ENCODE results near the gene POU3F1.

POU3F1 gene

DNA sequence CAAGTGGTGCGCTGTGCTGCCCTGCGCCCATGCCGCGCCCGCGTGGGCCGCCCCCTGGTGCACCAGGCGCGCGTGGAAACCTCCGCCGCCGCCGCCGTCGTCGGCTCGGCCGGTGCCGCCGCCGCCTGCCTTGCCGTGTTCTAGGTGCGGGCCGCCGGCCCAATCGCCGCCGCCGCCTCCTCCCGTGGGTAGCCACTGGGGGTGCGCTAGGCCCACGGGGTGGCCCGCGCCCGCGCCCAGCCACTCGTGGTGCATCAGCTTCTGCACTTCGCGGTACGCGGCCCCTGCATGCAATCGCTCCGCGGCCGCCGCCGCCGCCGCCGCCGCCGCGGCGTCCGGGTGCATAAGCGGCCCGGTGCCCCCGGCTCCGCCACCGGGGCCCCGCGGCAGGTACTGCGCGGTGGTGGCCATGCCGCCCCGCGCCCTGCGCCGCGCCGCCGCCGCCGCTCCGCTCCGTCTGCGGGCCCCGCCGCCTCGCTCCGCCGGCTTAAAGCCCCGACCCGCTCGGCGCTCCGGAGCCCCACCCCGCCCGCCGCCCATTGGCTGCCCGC, at the start of gene POU3F1:
Gene POU3F1, minus strand, starts transcription at position 461 of the 551 bp plus-strand sequence. Its CDS starts 50 bp downstream, at position 411.
- DNase-seq, result no peak

DNA sequence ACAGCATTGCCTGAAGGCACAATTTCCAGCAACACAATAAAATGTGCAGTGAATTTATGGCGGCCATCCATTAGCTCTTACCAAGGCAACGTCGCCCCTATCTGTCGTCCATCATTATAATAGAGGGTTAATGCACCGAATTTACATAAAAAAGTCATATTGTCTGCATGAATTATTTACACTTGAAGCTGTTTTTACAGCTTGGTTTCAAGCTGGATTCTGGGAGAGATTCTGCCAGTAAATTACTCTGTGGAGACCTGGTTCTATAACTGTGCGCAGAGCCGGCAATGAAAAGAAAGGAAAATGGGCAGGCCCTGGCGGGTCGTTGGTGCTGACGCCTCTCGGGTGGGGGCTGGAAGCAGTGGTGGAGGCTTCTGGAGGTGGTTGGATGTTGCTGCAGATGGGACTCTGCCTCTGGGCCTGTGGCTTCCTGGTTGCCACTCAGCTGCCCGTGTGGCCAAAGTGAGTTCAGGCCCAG, 48.9 kb upstream of the POU3F1 start:
- no peak for DNase-seq

DNA sequence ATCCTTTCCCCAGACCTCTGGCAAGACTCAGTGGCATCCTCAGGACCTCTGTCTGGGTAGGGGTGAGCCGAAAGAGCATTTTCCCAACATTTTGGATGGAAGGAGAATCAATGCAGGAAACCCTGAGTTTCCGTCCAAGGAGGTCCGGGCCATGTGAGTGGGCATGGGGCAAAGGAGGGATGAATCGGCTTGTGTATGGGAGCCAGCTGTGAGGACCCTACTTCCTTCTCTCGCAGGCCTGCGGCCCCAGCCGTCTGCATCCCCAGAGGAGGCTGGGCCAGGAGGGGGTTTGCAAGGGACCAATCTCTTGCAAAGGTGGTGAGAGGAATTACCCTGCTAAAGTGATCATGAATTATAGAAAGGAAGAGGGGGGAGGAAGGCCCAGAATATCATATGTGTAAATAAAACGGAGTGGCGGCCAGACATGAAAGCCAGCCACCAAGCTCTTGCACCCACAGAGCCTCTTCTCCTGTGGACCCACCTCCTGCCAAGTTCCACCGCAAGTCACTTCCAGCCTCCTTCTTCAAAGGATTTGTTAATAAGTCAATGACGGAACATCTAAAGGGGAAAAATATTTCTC, 48.2 kb upstream of the POU3F1 start:
- no peak for DNase-seq

DNA sequence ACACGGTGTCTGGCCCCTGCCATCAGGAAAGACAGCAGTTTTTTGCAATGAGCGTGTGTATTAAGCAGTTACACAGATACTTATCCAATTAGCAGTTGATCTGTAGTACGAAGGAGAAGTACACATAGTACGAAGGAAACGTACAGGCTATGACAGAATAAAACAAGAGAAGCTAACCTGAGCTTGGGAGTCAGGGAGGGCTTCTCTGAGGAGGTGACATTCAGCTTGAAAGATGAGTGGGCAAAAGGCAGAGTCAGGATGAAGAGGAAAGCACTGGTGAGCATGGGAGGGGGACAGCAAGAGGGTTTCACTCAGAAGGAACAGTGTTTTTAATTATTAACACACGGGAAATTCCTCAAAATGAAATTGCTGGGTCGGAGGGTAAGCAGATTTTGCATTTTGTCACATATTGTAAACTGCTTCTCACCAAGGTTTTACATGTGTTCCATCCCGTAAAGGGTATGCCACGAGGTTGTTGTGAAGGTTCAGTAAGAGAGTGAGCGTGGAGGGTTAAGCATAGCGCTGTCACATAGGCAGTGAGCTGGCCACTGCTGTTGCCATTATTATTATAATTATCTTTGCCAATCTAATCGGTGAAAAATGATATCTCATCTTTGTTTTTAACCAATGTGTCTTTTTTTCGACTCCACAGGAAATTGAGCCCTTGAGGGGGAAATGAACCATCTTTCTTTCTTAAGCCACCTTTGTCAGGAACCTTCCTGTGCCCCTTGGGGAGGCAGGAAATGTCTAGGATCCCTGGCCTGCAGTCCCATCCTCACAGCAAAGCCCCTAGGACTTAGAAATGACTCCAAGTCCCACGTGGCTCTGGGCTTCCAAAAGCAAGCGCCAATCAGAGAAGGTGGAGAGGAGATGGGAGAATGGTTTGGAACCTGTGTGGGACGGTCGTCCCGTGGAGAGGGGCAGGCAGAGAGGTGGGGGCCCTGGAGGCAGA, 47.3 kb upstream of the POU3F1 start:
- DNase-seq, result no peak

DNA sequence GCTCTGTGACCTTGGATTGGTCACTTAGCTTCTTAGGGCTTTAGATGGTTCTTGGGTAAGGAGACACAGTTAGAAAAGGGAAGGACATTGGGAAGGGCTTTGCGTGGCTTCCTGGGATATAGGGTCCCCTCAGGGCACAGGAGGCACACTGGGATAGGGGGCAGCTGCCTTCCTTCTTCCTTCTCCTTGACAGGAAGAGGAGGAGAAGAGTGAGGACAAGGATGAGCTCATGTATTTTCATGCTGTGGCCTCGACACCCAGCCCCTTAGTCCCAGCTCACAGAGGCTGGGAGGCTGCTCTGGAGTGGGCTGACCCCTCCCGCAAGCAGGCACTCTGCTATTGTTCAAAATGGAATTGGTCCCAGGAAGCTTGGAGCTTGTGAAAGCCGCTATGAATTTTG, 45.7 kb upstream of the POU3F1 start:
- DNase-seq, result no peak

DNA sequence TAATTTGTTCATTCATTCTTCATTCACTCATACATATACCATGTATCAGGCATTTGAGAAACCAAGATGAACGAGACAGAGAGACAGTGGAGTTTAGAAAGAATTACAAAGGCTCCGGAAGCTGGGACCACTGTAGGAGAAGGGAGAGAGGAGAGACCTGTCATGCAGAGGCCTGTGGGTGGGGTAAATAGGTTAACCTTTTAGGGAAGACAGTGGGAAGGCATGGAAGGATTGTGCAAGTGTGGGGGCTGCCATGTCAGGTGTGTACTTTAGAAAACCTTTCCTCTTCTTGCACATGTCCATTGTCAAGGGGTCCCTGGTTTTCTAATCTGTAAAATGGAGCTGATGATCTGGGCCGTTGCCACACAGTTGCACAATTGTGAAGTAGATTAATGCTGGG, 44.2 kb upstream of the POU3F1 start:
- DNase-seq, result no peak

DNA sequence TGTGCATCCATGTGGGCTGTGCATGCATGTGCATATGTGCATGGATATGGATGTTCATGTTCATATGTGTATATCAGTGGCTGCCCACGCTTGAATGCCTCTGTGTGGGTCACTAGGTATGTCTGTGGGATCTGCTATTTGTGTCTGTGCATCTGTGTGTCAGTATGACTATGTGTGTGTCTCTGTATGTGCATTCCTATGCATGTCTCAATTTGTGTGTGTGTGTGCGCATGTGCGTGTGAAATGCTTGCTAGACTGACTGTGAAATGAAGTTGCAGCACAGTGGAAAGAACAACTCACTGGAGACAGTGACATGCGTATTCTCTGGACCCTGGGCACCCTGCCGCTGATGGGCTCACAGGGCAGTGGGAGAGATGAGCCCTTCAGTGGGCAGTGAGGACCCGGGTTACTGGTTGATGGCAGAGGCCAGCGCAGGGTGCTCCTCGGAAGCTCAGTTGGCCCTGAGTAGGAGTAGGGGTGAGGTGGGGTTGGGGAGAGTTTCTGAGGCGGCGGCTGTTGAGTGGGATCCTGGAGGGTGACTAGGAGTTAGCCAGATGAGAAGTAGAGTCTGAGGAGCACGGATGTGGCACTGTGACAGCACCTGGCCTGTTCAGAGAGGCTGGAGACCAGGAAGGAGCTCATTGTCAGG, 43.2 kb upstream of the POU3F1 start:
- DNase-seq, result no peak

DNA sequence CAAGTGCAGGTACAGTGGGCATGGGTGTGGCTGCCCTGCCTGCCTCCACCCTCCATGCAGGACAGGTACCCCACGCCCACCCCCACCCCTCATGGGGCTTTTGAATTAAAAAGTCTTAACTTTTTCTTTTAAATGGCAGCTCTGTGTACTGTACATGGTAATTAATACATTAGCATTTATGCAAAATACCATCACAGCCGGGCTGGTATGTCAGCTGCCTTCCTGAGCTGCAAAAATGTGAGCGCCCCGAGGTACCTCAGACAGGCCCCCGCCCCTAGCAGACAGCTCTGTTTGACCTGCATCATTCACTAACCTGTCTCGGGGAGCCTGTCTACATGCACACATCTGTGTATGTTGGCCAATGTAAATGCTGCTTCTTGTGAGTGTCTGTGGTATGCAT, 42.2 kb upstream of the POU3F1 start:
- DNase-seq, result no peak

DNA sequence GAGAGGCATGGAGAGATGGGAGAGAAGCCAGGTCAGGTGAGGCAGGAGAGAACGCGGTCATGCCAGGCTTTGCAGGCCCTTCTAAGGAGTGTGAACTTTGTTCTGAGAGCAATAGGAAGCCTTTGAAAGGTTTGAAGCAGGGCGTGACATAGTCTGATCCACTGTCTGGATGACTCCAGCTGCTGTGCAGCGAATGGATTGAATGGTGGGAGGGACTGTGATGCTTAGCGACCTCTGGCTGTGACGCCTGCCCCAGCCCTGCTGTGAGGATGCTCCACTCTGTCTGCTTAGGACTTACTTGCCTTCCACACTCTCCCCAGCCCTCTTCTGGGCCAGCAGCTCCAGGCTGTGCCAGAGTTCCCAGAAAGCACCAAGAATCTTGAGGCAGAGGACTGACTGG, 41.8 kb upstream of the POU3F1 start:
- no peak for DNase-seq

DNA sequence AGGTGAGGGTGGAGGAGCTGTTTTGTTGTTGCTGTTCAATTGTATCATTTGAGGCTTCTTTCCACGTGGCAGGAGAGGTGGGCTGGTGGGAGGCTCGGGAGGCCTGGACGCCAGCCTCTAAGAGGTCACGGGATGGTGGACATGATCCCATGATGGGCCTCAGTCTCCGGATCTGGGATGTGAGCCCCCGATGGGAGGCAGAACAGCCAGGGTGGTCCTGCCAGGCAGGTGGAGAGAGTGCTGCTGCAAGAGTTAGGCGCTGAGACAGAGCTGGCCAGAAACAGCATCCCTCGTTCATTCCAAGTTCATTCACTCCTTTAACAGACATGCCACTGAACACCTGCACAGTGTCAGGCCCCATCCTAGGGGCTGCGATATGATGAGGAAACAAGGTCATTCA, 41.1 kb upstream of the POU3F1 start:
- no peak for DNase-seq

DNA sequence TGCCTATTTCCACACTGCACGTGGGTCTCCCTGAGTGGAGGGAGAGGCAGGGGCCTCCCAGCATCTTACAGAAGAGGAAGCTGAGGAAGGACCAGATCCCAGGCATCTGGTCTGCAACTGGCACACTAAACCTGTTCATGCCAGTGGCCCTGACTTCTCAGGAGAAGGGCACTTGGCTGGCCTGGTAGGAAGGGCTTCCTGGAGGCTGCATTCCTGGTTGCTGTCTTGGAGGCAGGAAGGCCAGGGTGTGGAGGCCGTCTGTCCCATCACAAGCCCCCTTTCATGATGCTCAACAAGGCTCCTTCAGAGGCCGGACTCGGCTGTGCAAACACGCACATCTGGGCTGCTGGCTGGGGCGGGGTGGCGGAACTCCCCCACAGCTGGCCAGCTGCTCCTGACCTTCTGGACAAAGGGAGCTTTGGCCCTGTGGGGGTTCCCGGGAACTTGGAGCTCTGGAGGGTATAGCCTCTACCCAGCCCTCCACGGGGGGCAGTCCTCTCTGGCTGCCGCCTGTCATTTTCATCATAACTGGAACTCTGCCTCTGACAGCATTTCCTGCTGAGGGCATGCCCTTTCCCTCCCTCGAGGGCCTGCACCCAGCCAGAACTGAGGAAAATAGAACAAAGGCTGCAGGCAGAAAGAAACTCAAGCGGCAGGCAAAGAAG, 39.2 kb upstream of the POU3F1 start:
- no peak for DNase-seq

DNA sequence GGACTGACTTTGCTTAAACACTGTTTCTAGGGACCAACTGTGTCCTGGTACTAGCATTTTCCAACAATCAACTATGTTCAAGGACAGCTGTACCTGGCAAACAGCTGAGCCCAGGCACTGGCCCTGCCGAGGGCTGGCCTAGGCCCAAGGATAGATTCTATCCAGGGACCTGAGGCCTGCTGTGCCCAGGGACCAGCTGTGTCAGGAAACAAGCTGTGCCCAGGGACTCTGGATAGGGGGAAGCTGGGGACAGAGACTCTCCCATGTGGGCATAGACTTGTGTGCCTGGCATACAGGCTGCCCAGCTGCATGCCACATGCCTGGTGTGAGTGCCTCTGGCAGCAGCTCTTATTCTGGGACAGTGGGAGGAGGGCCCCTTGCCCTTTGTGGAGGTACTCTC, 38.1 kb upstream of the POU3F1 start:
- no peak for DNase-seq

DNA sequence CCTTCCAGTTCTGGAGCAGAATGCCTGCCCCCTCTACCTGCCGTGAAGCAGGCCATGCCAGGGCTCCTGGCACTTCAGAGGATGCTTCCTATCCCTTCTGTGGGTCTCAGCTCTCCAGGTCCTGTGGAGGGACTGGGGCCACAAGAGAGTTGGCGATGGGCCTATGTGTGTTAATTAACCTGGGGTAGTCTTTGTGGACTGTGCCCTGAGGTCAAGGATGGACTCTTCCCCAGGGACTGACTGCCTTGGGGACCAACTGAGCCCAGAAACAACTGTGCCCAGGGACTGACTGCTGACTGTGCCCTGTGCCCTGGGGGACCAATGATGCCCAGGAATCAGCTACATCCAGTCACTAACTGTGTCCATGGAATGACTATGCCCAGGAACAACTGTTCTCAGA, 37.5 kb upstream of the POU3F1 start:
- no peak for DNase-seq

DNA sequence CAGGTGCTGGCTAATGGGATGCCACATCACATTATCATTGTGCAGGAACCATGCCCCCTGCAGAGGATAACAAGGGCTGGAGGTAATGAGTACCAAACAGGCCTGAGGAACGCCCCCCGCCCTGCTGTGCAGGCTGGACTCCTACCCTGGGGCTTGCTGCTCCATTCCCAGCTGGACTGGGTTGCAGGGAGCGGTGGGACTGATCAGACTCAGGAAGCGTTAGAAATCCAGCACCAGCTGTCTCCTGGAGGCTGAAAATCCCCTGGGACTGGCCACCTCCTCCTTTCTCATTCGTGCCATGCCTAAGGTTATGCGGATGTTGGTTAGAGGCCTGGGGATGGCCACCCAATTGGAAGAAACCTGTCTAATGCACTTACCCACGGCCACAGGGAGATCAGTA, 36.9 kb upstream of the POU3F1 start:
- peak; percentile 60 for DNase-seq

DNA sequence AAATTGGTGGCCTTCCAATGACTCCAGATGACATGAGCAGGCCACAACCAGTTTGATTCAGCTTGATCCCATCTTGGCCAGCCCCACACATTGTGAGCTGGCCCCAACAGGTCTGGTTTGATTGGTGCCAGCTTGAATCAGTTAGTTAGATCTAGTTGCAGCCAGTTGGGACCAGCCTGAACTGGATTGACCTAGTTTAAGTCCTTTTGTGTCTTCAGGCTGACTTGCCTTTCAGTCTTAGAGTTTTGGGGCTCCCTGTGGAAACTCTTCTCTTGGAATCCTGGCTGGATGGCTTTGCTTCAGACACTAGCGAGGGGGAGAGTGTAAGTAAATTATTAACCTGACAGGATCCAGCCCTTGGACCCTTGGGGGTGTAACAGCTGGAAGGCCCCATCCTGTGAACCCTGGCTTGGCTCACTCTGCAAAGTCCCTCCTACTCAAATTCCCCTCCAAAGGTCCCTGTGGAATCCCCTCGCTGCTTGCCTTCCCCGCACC, 36.2 kb upstream of the POU3F1 start:
- no peak for DNase-seq

DNA sequence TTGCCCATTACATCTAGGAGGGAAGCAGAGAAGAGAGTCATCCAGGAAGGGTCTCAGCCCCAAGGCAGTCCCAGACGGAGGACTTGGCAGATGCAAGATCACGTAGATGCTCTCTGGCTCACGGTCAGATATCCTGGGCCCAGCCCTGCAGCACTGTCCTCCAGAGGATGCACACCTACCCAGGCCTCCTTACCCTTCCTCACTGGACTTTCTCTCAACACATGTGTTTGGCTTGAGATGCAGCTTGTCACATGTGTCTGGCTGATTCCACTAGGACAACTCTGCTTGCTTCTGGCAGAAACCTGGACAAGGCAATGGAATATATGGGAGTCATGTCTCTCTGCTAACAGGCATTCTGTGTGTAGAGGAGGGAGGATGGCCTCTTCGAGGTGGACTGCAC, 32.4 kb upstream of the POU3F1 start:
- no peak for DNase-seq

DNA sequence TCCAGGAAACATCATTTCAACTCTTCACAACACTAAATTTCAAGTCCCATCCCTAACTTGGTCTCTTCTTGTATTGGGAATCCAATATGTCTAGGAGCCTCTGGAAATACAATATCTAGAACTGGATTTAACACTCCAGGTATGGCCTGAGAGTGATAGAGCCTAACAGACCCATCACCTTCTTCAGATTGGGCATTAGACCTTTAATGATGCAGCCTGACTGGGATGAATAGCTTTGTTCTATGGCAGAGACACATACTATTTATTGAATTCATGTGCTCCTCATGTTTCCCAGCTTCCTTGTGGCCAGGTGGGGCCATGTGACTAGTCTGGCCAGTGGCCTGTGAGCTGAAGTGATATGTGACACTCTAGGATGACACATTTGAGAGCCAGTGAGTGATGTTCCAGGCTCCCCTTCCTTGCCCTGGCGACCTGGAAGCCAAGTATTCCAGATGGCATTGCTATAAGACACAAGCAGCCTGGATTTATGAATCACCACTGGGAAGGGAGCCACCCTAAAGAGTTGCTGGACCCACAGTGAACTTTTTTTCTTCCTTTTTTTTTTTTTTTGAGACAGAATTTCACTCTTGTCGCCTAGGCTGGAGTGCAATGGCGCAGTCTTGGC, 31.0 kb upstream of the POU3F1 start:
- no peak for DNase-seq

DNA sequence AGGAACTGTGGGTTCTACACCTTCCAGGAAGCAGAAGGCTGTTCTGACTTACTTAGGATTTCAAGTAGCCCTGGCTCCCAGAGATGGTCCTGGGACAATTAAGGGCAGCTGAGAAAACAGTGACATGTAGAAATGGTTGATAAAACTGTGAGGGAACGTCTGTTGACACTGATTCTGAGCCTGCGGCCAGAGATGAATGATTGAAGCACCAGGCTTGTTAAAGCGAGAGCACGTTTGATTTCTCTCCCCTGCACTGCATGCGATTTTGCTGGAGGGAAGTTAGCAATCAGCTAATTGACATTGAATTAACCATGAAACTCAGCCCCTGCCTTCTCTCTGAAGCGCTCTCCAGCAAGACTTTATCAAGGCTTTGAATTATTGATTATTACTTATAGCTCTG, 29.9 kb upstream of the POU3F1 start:
- no peak for DNase-seq

DNA sequence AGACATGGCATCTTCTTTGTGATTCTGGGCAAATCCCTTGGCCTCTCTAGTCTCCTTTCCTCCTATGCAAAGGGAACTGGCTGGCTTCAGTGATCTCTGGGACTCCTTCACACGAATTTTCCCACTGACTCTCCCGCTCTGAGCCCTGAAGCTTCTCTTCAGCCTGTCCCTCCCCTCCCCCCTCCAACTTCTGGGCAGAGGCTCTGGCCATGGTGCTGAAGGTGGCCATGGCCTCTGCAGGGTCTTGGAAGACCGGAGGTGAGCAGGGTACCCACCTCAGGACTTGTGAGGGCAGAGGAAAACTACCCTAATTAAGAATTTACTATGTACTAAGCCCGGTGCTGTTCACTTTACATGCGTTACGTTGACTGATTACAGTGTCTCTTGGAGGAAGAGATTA, 29.4 kb upstream of the POU3F1 start:
- DNase-seq, result no peak

DNA sequence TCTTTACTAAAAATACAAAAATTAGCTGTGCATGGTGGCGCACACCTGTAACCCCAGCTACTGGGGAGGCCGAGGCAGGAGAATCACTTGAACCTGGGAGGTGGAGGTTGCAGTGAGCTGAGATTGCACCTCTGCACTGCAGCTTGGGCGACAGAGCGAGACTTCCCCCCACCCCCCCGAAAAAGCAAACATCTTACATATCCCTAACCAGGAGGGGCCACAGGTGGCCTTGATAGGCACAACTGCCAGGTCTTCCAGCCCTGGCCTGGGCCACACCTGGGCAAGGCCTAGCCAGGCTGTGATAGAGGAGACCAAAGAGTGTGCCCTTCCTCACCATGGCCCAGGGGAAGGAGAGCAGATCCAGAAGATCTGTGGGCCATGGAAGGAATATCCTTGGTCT, 28.6 kb upstream of the POU3F1 start:
- no peak for DNase-seq

DNA sequence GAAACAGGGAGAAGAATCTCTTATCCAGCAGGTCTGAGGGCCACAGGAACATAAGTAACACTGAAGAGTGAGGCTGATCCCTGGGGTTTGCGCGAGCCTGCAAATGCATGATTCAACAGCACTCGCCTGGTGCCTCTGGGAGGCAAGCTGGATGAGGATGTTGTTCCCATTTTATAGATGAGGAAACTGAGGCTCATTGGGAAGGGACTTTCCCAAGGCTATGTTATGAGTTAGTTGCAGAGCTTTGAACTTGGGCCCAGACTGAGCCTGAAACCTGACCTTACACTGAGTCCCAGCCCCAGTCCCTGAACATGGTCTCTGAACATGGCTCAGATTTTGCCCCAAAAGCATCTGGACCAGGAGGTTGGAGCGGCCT, 27.7 kb upstream of the POU3F1 start:
- DNase-seq, result no peak

DNA sequence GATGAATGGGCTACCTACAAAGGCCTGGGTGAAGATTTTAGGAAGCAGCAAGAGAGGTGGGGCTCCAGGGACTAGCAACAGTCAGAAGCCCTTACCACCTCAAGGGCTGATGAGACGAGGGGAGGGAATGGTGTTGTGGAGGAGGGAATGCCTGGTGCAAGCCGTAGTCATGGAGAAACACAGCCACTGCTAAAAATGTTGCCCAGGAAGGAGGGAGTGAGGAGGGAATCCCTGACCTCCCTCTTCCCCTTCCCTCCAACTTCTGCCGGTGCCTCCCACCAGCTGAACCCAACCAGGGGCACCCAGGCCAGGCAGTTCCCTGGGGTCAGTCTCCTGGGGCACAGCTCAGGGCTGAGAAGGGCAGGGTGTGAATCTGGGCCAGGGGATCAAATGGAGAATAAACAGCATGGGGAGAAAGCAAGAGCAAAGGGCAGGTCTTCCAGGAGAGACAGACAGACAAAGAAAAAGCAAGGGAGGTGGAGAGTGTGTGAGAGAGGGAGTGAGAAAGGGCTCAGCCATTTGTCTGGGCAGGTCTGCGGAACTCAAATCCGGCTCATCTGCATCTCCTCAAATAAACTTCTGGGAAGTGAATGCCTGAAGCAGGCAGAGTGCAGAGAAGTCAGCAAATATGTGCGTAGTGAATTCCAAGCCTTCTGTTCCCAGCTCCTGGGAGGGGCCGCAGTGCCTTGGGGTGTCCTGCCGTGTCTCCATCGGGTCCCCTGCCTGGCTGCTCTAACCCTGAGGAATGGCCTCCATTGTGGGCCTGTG, 27.1 kb upstream of the POU3F1 start:
- no peak for DNase-seq
